SW 1271 (cell line): ENCODE data around the gene DNPEP.

Experiments used
- DNase-seq, 2 experiments: peaks; one replicate each; lab custom pipeline; 2025; lab: John Stamatoyannopoulos, UW

DNPEP gene

DNA sequence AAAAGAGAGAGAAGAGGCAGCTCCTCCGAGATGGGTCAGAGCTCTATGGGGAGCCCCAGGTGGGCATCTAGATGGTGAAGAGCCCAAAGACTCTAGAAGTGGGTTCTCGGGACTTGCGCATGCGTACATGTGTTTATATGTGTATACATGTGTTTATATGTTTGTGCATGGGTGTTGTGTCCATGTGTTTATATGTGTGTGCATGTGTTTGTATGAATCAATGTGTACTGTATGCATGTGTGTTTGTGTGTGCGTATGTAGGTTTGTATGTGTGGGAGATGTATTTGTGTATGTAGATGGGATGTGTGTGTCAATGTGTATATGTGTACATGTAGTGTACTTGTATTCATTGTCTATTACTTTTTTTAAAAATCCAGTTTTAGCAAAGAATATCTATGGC lies 25.6 kb downstream of the DNPEP start:
- DNase-seq, result no peak

DNA sequence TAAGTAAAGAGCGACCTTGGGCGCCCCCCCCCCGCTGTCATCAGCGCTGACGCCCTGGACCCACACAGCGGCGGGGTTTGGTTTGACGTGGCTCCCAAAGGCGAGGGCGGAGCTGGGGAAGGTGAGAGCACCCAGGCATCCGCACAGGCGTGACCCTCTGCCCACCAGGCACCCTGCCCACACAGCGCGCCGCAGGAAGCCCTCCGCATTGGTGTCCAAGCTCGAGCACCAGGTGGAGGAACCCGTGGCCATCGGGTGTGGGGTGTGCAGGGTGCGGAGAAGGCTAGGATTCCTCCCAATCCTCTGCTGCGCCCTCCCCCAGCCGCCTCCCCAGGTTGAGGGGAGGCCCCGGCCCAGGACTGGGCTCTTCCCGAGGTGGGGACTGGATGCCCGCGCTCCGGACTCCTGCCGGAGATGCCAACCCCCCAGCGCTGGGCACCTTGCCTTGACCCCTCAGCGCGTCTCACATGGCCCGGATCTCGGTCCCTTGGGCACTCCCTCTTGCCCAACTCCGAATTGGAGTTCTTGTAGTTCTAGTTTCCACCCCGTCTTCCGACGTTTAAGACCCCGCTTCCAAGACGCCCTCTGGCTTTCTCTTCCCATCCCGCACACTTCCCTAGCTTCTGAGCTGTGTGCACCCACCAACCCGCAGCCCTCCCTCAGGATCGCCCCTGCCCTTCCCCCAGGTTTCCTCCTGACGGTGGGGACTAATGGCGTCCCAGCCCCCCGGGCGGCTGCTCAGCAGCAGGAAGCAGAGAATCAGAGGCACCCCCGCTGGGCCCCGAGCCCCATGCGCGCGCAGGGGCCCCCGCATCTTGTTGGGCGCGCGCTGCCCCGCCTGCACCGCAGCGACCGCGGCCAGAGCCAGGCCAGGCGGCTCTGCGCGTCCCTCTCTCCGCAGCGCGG lies 29.3 kb downstream of the DNPEP start:
- no peak for DNase-seq

DNA sequence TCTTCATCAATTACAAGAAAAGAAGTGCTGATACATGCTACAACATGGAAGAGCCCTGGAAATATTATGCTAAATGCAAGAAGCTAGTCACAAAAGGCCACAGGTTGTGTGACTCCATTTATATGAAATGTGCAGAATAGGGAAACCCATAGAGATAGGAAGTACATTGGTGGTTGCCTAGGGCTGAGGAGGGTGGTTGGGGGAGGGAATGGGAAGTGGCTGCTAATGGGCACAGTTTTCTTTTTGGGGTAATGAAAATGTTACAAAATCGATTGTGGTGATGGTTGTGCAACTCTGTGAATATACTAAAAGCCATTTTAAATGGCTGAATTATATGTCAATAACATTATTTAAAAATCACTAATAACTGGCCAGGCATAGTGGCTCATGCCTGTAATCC lies 30.9 kb downstream of the DNPEP start:
- no peak for DNase-seq

DNA sequence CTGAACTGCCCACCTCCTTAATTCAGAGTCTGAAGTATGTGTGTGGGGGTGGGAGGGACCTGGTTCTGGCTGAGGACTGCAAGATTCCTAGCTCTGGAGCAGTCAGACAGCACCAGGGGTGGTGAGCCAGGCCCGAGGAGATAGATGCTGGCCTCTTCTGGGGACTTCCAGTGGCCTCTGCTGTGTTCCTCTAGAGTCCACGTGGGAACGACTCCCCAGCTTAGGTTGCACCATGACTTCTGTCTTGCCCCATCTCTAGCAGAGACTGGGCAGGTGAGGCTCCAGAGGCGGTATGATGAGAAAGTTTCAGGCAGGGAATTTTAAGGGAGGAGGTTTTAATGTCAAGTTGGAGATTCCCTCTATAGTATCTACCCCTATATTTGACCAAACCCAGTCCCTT lies 33.1 kb downstream of the DNPEP start:
- DNase-seq, result no peak

DNA sequence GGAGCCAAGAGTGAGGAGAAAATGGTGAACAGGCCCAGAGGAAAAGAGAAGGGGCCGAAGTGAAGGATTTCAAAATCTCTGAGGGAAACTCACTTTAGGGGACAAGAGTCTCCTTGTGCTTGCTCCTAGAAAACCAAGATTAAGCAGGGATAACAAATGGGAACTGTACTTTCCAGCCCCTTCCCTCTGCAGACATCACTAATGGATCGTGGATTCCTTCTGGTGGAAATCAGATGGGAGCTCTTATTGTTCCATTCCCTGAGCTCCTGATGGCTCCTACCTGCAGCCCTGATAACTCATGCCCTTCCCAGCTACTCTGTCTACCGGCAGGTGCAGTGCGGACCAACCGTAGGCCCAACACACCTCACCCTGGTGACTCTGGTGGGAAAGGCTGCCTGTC lies 34.6 kb downstream of the DNPEP start:
- DNase-seq, result no peak

DNA sequence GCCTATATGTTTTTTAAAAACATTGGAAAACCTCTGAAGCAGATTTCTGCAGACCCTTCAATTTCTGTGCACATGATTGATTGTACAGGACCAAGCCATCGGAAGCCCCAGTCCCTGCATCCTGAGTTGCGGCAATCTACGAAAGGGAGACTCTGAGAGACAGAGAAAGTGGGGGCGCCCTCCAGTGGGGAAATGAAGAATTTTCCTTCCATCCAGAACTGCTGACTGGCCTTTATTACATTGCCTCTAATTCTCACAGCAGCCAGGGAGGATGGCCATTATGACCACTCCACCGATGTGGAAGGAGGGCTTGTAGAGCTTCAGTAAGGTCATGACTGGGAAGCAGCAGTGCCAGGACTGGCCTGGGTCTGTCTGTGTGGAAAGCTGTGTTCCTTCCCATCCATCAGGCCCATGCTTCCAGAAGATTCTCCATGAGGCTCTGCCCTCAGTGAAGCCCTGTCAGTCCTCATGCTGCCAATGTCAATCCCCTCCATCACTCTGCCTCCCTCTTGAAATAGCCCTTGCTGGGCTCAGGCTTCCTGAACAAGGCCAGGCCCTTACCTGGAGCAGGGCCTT lies 35.2 kb downstream of the DNPEP start:
- peak; percentile 12 to 42 for DNase-seq

DNA sequence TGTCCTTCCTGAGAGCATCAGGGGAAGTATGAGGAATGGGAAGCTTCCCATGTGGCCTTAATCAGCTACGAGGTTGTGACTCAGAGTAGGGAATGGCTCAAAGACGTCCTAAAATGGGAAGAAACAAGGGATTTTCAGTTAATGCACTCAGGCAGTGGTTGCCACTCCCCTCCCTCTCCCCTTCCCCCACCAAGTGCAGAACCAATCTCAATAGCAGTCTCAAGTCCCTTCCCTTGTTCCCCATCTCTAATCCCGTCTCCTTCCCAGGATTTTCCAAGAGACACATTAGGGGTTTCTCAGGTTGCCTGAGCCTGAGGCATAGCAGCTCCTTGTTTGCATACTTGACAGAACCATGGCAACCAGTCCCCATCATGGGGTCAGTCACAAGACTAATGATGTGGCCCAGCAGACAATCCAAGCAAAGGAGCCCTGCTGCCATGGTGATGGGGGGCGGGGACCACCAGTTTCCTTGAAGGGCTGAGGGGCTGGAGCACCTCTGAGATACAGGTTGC lies 36.9 kb downstream of the DNPEP start:
- no peak for DNase-seq

DNA sequence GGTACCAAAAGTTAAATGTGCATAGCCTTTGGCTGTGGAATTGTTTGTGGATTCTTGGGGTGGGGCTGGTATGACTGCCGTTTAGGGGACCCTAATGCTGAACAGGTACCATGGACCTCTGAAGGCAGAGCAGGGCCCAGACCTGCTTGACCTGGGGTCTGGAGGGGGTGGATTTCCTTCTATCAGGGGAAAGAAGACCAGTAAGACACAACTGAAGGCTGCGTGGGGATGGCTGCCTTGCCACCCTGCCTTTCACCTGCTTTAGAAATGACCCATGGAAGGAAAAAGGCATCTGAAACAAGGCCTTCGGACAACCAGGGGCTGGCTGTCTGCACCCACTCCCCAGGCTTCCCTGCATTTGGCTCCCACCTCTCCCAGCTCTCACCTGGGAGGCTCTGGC lies 37.5 kb downstream of the DNPEP start:
- no peak for DNase-seq

DNA sequence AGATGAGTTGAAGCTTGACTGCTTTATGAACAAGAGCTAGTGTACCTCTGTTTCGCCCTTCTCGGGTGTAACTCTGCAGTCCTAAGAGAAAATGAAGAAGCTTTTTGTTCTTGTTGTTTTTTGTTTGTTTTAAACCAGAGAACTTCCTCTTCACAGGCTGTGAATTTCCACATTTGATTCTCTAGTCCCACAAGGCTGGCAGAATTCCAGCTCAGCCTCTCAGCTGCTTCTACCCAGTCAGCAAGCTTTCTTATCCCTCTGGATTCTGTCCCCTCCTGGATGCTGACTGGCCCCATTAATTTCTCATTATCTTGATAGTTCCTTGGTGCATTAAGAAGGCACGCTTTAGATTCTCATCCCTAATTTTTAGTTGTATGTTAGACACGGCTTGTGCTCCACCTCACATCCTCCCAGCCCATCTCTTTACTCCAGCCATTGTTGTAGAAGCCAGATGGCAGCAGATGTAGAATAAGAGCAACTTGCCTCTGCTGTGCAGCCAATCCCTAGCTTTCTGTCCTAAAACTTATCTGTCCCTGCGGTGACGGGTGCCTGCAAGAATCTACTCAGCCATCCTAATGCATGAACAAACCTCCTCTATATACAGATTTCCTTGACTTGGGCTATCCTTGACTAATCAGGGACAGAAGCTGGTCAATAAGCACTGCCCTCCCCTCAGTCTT lies 42.8 kb downstream of the DNPEP start:
- no peak for DNase-seq

DNA sequence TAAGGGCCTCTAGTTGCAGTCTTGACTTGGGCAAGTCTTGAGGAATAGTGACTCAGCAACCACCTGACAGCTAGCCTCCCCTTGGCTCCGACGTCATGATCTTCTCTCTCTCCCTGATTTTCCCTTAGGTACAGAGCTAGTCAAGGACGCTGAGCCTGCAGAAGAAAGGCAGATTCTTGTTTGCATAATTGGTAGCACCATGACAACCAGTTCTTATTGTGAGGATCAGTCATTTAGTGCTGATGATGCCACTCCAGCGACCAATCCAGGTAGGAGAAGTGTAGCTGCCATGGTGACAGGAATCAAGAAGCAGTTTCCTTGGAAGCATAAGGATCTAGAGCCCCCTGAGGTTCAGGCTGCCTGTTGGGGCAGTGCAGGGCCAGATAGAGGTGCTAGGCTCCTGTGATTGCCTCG lies 52.3 kb downstream of the DNPEP start:
- no peak for DNase-seq

DNA sequence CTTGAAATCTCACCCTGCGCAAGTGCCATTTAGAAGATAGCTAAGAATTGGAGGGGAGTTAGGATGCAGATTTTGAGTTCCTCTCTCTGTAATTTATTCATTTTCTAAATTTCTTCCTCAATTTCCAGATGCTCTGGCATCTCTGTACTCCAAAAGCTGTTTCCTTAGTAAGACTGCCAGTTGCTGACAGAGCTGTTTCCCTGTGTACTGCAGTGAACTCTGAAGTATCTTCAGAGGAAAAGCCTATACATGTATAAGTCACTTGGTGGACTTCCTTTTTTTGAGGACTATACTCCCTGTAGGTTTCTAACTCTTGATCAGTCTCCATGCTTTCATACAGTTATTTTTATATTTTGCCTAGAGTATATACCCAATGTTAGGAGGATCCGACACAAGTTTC lies 53.6 kb downstream of the DNPEP start:
- DNase-seq, result no peak

DNA sequence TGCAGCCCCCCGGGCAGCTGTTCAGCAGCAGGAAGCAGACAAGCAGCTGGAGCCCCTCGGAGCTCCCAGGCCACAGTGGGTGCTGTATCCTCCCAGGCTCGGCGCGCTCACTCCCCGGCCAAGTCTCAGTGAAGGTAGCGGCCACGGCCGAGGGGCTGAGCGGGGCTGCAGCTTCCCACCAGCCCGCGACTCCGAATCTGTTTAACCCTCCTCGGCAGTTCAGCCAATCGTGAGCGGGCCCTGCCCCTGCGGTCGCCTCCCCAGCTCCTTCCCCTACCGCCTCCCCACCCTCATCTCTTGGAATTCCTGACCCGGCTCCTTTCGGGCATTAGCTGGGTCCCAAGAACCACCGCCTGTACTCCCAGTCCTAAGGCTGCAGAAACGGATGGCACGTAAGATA lies 55.2 kb downstream of the DNPEP start, which contains the start of gene RESP18:
TSS of gene RESP18 (minus strand) at position 203 of the 400 bp plus-strand sequence.
- no peak for DNase-seq

DNA sequence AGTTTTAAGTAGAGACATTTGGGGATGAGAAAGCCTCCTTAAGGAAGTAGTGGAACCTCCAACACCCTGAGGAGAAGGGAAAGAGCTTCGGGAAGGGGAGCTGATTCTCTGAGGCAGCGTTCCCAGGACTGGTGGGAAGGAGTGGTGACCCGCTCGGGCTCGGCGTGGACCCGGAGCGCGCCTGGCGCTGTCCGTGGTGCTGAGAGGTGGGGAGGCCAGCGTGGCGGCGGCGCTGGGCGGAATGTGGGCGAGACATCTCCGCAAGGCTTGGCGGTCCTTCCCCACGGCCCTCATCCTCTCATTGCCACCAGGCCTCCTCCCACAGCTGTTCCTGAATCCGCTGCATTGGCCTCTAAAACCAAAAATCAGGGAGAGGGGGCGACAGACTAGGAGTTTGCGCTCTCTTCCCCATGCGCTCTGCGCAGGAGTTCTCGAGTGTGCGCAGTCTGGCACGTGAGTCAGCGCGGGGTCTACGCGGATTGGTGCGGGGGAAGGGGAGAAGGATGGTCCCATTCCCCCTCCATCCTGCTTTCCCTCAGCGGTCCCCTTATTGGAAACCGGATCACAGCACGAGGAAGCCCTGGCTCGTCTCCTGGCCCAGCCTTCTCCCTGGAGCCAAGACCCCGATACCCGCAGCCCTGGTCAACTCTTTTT lies 56.0 kb downstream of the DNPEP start:
- no peak for DNase-seq

DNA sequence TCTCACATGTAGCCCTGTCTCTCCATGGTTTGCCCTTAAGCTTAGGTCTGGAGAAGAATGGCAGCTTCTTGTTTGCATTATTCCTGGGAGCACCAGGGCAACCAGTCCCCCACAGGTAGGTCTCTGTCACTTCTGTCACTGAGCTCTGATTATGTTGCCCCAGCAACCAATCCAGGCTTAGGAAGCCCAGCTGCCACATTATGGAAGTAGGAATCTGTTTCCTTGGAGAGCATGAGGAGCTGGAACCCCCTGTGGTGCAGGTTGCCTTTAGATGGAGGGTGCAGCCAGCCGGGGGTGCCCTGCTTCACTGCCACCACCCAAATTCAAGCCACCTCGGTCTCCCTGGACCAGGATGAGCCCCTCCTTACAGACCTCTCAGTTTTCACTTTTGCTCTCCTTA lies 60.0 kb downstream of the DNPEP start:
- no peak for DNase-seq

DNA sequence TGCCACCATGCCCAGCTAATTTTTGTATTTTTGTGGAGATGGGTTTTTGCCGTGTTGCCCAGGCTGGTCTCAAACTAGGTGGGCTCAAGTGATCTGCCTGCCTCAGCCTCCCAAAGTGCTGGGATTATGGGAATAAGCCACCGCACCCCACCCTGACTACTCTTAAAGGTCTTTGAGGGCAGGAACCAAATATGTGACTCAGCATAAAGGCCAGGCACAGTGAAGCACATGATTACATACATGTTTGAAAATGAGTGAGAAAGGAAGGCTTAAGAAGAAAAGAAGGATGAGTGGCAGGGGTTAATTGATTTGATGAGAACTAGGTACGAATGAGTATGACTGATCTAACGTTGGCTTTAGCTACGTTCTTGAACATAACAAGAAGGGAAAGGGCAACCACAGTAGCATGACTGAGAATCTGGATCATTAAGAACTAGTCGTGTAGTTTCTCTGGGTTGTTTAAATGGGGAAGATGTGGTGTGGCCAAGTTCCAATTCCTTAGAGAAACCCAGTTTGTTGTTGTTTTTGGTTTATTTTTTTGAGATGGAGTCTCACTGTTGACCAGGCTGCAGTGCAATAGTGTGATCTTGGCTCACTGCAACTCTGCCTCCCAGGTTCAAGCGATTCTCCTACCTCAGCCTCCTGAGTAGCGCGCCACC lies 61.9 kb downstream of the DNPEP start:
- no peak for DNase-seq

DNA sequence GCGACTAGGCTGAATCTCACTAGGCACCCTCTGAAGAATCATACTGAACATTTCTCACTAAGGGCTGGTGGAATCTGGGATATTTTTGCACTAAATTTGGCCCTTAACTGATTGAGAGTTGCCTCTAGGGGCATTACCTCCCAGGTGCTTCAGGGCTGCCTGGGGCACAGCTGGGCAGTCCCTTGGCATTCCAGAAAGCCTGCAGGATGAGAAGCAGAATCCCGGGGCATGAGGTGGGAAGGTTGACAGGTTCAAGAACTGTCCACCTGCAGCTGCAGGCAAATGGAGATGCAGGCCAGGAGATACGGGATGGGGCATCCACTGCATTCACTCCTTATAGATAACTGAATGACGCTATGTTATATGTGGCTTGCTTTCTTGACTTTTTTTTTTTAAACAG lies 62.6 kb downstream of the DNPEP start:
- DNase-seq, result no peak

DNA sequence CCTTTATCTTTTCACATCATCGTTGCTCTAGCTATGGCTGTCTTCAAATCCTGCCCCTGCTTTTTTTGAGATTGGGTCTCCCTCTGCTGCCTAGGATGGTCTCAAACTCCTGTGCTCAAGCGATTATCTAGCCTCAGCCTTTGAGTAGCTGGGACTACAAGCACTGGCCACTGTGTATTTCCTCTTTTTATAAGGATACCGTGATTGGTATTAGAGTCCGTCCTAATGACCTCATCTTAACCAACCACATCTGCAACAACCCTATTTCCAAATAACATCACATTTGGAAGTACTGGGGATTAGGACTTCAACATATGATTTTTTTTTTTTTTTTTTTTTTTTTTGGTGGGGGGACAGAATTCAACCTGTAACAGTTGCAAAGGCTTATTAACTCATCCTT lies 64.3 kb downstream of the DNPEP start:
- no peak for DNase-seq
